EH (cell line): ENCODE data around the gene DTNB.
"Not testable (repeated sequence)": the region's sequence is repeated elsewhere in the genome, so short reads cannot be mapped to it uniquely, and the experiment has no call there.

Experiments
- DNase-seq: peaks from one replicate; pipeline ENCODE4 v3.0.0-alpha.2; 2015; ENCODE audit warnings: low read depth

Gene DTNB

GRCh38 chr2:25589676-25590205 is 83.6 kb downstream of the DTNB start:
- no peak for DNase-seq

- DNase-seq = no peak
Measured at GRCh38 chr2:25588576-25588975, 84.8 kb downstream of the DTNB start.

GRCh38 chr2:25587361-25587760 is 86.0 kb downstream of the DTNB start:
- DNase-seq = peak; percentile 79

GRCh38 chr2:25586726-25587144 is 86.6 kb downstream of the DTNB start:
- DNase-seq = peak; percentile 54

- no peak for DNase-seq
Measured at GRCh38 chr2:25585189-25585588, 88.2 kb downstream of the DTNB start.

- no peak for DNase-seq
Measured at GRCh38 chr2:25582077-25582830, 91.1 kb downstream of the DTNB start.

- no peak for DNase-seq
Measured at GRCh38 chr2:25576596-25576995, 96.8 kb downstream of the DTNB start.

GRCh38 chr2:25572638-25573037 is 100.7 kb downstream of the DTNB start:
- DNase-seq = no peak

GRCh38 chr2:25570161-25570845 is 103.1 kb downstream of the DTNB start:
- peak; percentile 38 for DNase-seq

GRCh38 chr2:25567406-25567805 is 106.0 kb downstream of the DTNB start:
- DNase-seq = peak; percentile 71

GRCh38 chr2:25566694-25567093 is 106.7 kb downstream of the DTNB start:
- peak; percentile 47 for DNase-seq

- DNase-seq = no peak
Measured at GRCh38 chr2:25566094-25566493, 107.3 kb downstream of the DTNB start.

- DNase-seq = no peak
Measured at GRCh38 chr2:25561136-25561850, 112.1 kb downstream of the DTNB start.

GRCh38 chr2:25559148-25559547 is 114.2 kb downstream of the DTNB start:
- no peak for DNase-seq

- DNase-seq = peak; percentile 81
Measured at GRCh38 chr2:25558262-25558661, 115.1 kb downstream of the DTNB start.

- DNase-seq = no peak
Measured at GRCh38 chr2:25557179-25558036, 116.0 kb downstream of the DTNB start.

- DNase-seq = no peak
Measured at GRCh38 chr2:25552318-25552717, 121.1 kb downstream of the DTNB start.

- peak; percentile 12 for DNase-seq
Measured at GRCh38 chr2:25551316-25551715, 122.1 kb downstream of the DTNB start.

- not testable (repeated sequence) for DNase-seq
Measured at GRCh38 chr2:25549571-25549970, 123.8 kb downstream of the DTNB start.

GRCh38 chr2:25548601-25549000 is 124.8 kb downstream of the DTNB start:
- DNase-seq = peak; percentile 44

GRCh38 chr2:25546852-25547251 is 126.5 kb downstream of the DTNB start:
- no peak for DNase-seq

GRCh38 chr2:25545899-25546298 is 127.5 kb downstream of the DTNB start:
- DNase-seq = peak; percentile 20
